Endothelial cell (in vitro differentiated cells): ENCODE data around the gene CASQ1. TPM values are rescaled to one million over a fixed set of nuclear protein-coding genes. Genes with fewer than 3 reads are reported as not detected.

Experiments
- DNase-seq: peaks from one replicate; pipeline ENCODE4 v3.0.0; 2021; ENCODE audit warnings: low spot score
- H3K27ac Mint-ChIP-seq: one replicate; pipeline ENCODE4 v1.8.0; 2021; ENCODE audit warnings: mixed read lengths, inconsistent platforms; ENCODE audit not compliant: unreplicated experiment
- H3K27me3 Mint-ChIP-seq: one replicate; pipeline ENCODE4 v1.8.0; 2021; ENCODE audit warnings: mild to moderate bottlenecking, moderate library complexity, mixed read lengths, inconsistent platforms; ENCODE audit not compliant: unreplicated experiment
- H3K36me3 Mint-ChIP-seq: one replicate; pipeline ENCODE4 v1.8.0; 2021; ENCODE audit warnings: mild to moderate bottlenecking, low read depth, mixed read lengths, inconsistent platforms; ENCODE audit not compliant: unreplicated experiment
- H3K4me1 Mint-ChIP-seq: one replicate; pipeline ENCODE4 v1.8.0; 2021; ENCODE audit warnings: mild to moderate bottlenecking, mixed read lengths, inconsistent platforms; ENCODE audit not compliant: unreplicated experiment
- H3K4me3 Mint-ChIP-seq: one replicate; pipeline ENCODE4 v1.8.0; 2021; ENCODE audit warnings: mild to moderate bottlenecking, mixed read lengths, inconsistent platforms; ENCODE audit not compliant: unreplicated experiment
- H3K9me3 Mint-ChIP-seq: one replicate; pipeline ENCODE4 v1.8.0; 2021; ENCODE audit warnings: mixed read lengths, inconsistent platforms; ENCODE audit not compliant: unreplicated experiment
- total RNA-seq: library from RNA; stranded (reverse); fragmentation: NEBNext Ultra II Directional; extraction: Animal tissue kit (Norgen Biotek cat#: 25700); gene quantifications from one replicate; pipeline ENCODE4 v1.2.1, GENCODE V29; 2021; ENCODE audit not compliant: unreplicated experiment
- TF ChIP-seq, protein P1 (sequence below): fragments of 200-600 bp; sonication (generic); IDR thresholded peaks from one replicate; pipeline ENCODE4 v1.5.0; 2021; ENCODE audit warnings: antibody characterized with exemption; ENCODE audit not compliant: unreplicated experiment

The CASQ1 gene
- total RNA-seq, 1 donor from 2014 or later = not detected

DNA sequence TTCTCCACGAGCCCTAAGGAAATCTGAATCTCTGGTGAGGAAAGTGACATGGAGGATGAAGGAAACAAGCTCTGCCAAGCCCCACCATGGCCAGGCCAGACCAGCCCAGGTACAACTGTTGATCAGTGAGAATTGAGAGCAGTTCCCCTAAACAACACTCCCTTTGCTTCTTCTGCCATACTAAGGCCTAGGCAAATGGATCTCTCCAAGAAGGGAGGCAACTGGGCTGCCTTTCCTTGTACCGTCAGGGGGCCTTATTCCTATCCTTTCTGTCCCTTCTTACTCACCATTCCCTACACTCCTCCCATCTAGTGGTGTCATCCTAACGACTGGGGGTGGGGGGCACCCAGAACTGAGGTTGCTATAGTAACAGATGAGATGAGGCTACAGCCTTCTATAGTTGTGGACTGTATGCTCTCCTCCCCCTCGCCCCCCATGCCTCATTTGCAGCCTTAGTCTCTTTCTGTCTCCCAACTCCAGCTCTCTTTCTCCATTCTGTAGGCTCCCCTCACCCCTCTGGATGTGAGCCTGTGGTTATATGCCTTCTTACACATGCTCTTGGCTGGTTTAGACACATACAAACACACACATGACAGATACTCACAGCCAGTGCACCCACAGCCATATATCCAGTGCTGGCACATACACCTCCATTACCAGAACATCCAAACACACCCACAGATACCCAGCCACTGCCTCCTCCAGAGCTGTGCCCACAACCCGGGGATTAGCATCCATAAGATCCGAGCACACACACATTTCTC lies 18.4 kb downstream of the CASQ1 start:
- peaks cover 32% of the 10 kb centered on the region for H3K27me3 Mint-ChIP-seq
- DNase-seq = no peak
- H3K4me3 Mint-ChIP-seq = peak overlapping the region; percentile 89
- H3K27ac Mint-ChIP-seq = peak overlapping the region; percentile 95
- no peaks in the 10 kb centered on the region for H3K9me3 Mint-ChIP-seq
- peaks cover 63% of the 10 kb centered on the region for H3K36me3 Mint-ChIP-seq
- peaks cover 87% of the 10 kb centered on the region for H3K4me1 Mint-ChIP-seq
- TF ChIP-seq, protein P1, sequence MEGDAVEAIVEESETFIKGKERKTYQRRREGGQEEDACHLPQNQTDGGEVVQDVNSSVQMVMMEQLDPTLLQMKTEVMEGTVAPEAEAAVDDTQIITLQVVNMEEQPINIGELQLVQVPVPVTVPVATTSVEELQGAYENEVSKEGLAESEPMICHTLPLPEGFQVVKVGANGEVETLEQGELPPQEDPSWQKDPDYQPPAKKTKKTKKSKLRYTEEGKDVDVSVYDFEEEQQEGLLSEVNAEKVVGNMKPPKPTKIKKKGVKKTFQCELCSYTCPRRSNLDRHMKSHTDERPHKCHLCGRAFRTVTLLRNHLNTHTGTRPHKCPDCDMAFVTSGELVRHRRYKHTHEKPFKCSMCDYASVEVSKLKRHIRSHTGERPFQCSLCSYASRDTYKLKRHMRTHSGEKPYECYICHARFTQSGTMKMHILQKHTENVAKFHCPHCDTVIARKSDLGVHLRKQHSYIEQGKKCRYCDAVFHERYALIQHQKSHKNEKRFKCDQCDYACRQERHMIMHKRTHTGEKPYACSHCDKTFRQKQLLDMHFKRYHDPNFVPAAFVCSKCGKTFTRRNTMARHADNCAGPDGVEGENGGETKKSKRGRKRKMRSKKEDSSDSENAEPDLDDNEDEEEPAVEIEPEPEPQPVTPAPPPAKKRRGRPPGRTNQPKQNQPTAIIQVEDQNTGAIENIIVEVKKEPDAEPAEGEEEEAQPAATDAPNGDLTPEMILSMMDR = no peak

DNA sequence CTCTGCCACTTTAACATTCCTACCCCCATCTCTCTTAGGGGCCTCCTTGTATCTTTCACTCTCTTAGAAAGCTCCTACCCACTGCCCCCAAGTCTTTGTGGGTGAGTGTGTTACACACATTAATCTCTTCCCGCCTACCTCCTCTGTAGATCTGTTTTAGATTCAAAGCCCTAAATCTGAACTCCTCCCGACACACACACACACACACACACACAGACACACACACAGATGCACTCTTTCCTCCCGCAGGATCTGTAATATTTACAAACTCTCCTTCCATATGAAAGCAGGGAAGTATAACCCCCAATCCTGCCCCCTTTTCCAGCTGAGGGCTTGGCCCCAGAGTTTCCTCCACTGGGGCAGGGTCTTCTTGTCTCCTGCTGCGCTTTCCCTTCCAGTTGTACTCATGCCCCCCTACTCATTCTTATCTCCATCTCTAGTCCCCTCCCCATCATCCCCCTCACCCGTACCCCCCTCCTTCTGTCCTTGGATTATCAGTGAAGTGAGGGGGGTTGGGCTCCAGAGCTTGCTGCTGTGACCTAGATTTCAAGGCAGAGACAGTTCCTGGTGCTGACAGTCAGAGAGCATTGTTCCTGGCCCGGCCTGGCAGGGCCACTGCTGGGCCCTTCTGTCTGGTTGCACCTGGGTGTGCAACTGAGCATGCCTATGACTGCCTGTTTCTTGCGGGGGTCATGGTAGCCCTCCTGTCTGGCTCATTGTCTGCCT lies 19.1 kb downstream of the CASQ1 start:
- Mint-ChIP-seq H3K27ac (peak overlapping the region; percentile 95), H3K4me3 (peak overlapping the region; percentile 89), H3K4me1 (peaks cover 88% of the 10 kb centered on the region), H3K9me3 (no peaks in the 10 kb centered on the region), H3K27me3 (peaks cover 29% of the 10 kb centered on the region), H3K36me3 (peaks cover 71% of the 10 kb centered on the region)
- TF ChIP-seq, protein P1 = no peak
- DNase-seq = no peak

GRCh38 chr1:160210561-160210960 lies 20.2 kb downstream of the CASQ1 start:
- Mint-ChIP-seq H3K4me3 (peak overlapping the region; percentile 89), H3K9me3 (no peaks in the 10 kb centered on the region), H3K27me3 (peaks cover 28% of the 10 kb centered on the region), H3K36me3 (peaks cover 82% of the 10 kb centered on the region), H3K4me1 (peaks cover 94% of the 10 kb centered on the region), H3K27ac (peak overlapping the region; percentile 95)
- DNase-seq = no peak
- TF ChIP-seq, protein P1 = no peak

DNA sequence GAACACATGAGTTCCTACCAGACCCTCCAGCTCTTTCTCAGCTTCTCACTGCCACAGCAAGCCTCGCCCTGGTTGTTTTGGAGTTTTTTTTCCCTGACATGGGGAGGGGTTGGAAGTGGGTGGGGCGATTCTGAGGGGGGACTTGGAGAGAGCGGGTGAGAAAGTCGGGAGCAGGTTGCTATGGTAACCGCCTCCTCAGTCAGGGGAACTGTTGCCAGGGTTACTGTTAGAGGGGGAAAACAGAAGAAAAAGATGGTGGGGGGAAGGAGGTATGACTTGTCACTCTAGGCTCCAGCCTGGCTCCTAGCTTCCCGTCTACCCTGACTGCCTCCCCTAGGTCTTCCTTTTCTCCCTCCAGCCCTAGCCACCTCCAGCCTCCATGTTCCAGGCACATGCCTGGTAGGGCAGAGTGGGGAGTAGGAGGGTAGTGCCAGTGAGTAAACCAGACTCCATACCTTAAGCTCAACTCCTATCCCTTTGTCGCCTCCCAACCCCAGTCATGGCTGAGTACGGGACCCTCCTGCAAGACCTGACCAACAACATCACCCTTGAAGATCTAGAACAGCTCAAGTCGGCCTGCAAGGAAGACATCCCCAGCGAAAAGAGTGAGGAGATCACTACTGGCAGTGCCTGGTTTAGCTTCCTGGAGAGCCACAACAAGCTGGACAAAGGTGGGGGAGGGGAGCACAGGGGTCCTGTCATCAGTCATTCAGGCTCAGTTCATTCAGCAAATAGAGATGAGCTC lies 20.8 kb downstream of the CASQ1 start:
- Mint-ChIP-seq H3K27me3 (peaks cover 31% of the 10 kb centered on the region), H3K36me3 (peaks cover 87% of the 10 kb centered on the region), H3K9me3 (no peaks in the 10 kb centered on the region), H3K27ac (peak overlapping the region; percentile 95), H3K4me1 (peaks cover 98% of the 10 kb centered on the region), H3K4me3 (peak overlapping the region; percentile 53)
- TF ChIP-seq, protein P1 = no peak
- no peak for DNase-seq
